ENCODE data around the gene FXYD2. TPM values are rescaled to one million over a fixed set of nuclear protein-coding genes. Genes with fewer than 3 reads are reported as not detected.

FXYD2 gene
- total and polyA plus RNA-seq, 2 of the 4 experiments (the other 2 are of a cell fraction) = 0.09 TPM; not detected in 1

GRCh38 chr11:117843666-117844484, 19.3 kb upstream of the FXYD2 start:
- in situ Hi-C loops (cut with MboI; ENCODE audit: low sequenced_read_pairs) = loop anchor here (5.0 kb wide), 1 partner anchor 103 kb away; no protein-coding TSS in a partner anchor

More at GRCh38 chr11:117843666-117844484, 19.3 kb upstream of the FXYD2 start:
- H3K9me3 ChIP-seq (ENCODE audit: control insufficient read depth, insufficient read depth, low read length) = no peaks in the 10 kb centered on the region
- no peak overlapping the region for H2BK120ac ChIP-seq (ENCODE audit: low read depth, low read length)
- CTCF ChIA-PET = interaction anchor here (0.9 to 2.4 kb wide), 5 partner anchors 12 to 103 kb away, joined by 3 to 14 read pairs (median 3); no protein-coding TSS in a partner anchor
- no peak overlapping the region for H4K91ac ChIP-seq (ENCODE audit: insufficient read depth, low read depth, low read length)
- no peaks in the 10 kb centered on the region for H3K4me1 ChIP-seq (ENCODE audit: control insufficient read depth, insufficient read depth, low read length)
- no peak overlapping the region for H3K4me2 ChIP-seq (ENCODE audit: low read depth, low read length)
- H4K20me1 ChIP-seq (ENCODE audit: insufficient read depth, low read length) = no peaks in the 10 kb centered on the region
- H2AK9ac ChIP-seq (replicated peaks; ENCODE audit: low read depth, low read length, poor library complexity) = no peak overlapping the region
- peak overlapping the region; percentile 39 for H2AFZ ChIP-seq (replicated peaks; ENCODE audit: low read length, poor library complexity)
- no TSS peak for BruUV-seq (replicated peaks)
- H3K23ac ChIP-seq (ENCODE audit: low read depth, low read length) = no peak overlapping the region
- H3K27ac ChIP-seq (ENCODE audit: insufficient read depth, low read length) = no peak overlapping the region
- no peak overlapping the region for H3K14ac ChIP-seq (replicated peaks; ENCODE audit: low read depth, low read length)
- H3K4me3 ChIP-seq (ENCODE audit: insufficient read depth, low read depth, low read length) = no peak overlapping the region
- DNase-seq = peak; percentile 59
- no peak overlapping the region for H3K18ac ChIP-seq (ENCODE audit: low read depth, low read length)
- H2BK20ac ChIP-seq (ENCODE audit: low read depth, low read length) = no peak overlapping the region
- H2AK5ac ChIP-seq (ENCODE audit: low read depth, low read length) = no peak overlapping the region
- intact Hi-C loops (cut with micrococcal nuclease) = loop anchor here (1.0 kb wide), 3 partner anchors 37 to 209 kb away; no protein-coding TSS in a partner anchor
- ATAC-seq (ENCODE audit: low read depth) = peak; percentile 97
- no peak overlapping the region for H4K5ac ChIP-seq (ENCODE audit: low read depth, low read length)
- no peak overlapping the region for H3K56ac ChIP-seq (ENCODE audit: extremely low read depth, insufficient read depth, low read length)
- no peak overlapping the region for H4K8ac ChIP-seq (ENCODE audit: low read depth in 2 of 2, low read length in 2 of 2)
- no peaks in the 10 kb centered on the region for H3K9me1 ChIP-seq (ENCODE audit: insufficient read depth, low read length)
- dilution Hi-C loops (cut with HindIII; ENCODE audit: low sequenced_read_pairs, unreplicated experiment) = no loop called here
- H2BK15ac ChIP-seq (ENCODE audit: low read depth, low read length) = no peak overlapping the region
- POLR2A ChIA-PET (ENCODE audit: unreplicated experiment) = no interaction called here
- peaks cover 8% of the 10 kb centered on the region; the same call in 1 of the 2 replicates for H3K27me3 ChIP-seq (ENCODE audit: control insufficient read depth, insufficient read depth, low read length)
- H3K36me3 ChIP-seq (ENCODE audit: control insufficient read depth, insufficient read depth, low read length) = no peaks in the 10 kb centered on the region
- no peak overlapping the region for H2BK5ac ChIP-seq (ENCODE audit: low read depth, low read length, poor library complexity, severe bottlenecking)
- TF ChIP-seq USF2 (IDR thresholded peaks at IDR 0.05; ENCODE audit: low read depth, low read length) = no peak
- no peak for TF ChIP-seq CEBPB (IDR thresholded peaks at IDR 0.05; ENCODE audit: low read depth, low read length)
- peak; percentile 73 for TF ChIP-seq RAD21 (IDR thresholded peaks at IDR 0.05; ENCODE audit: low read length)
- TF ChIP-seq CTCF (conservative IDR thresholded peaks at IDR 0.05; ENCODE audit: low read depth, low read length) = peak; percentile 91
- no peak for TF ChIP-seq ELK1 (IDR thresholded peaks at IDR 0.05; ENCODE audit: borderline replicate concordance, low read depth, low read length)
- no peak for TF ChIP-seq MAZ (IDR thresholded peaks at IDR 0.05; ENCODE audit: borderline replicate concordance, low read depth, low read length)
- peak; percentile 93 for TF ChIP-seq SMC3 (IDR thresholded peaks at IDR 0.05; ENCODE audit: low read depth, low read length)
- no peak for TF ChIP-seq RCOR1 (IDR thresholded peaks at IDR 0.05; ENCODE audit: insufficient replicate concordance, low read length)
- TF ChIP-seq FOS (IDR thresholded peaks at IDR 0.05; ENCODE audit: low read depth, low read length) = no peak
- no peak for TF ChIP-seq CHD1 (IDR thresholded peaks at IDR 0.05; ENCODE audit: low read depth, low read length)
- WGBS, 2 experiments (ENCODE audit: extremely low coverage in 2 of 2, insufficient read length in 1 of 2) = no CpG with 5 or more reads among the region's 9 CpGs
- no peak overlapping the region for H3K4ac ChIP-seq (ENCODE audit: low read depth, low read length)
- H3K79me1 ChIP-seq (ENCODE audit: low read depth in 1 of 2, low read length in 2 of 2) = no peaks in the 10 kb centered on the region
- H3K9ac ChIP-seq (ENCODE audit: low read depth, low read length) = no peak overlapping the region

Measured in IMR-90 (cell line).